Panc1 (cell line): ENCODE results near the gene CLNK.

Experiments used
- CTCF ChIP-seq: fragments of 450-650 bp; IDR thresholded peaks from 2 replicates; pipeline ENCODE4 v1.5.1; 2017; ENCODE audit warnings: mild to moderate bottlenecking
- POLR2AphosphoS5 ChIP-seq: IDR thresholded peaks from 2 replicates; pipeline ENCODE4 v1.6.1; 2012; ENCODE audit warnings: mild to moderate bottlenecking, low read depth, low read length, moderate library complexity
- REST ChIP-seq, 2 experiments: IDR thresholded peaks; 2 replicates each; pipeline ENCODE4 v1.6.1; 2011 to 2012; ENCODE audit warnings: low read depth in 2 of 2, control low read depth in 1 of 2, low read length in 1 of 2, mild to moderate bottlenecking in 1 of 2, moderate library complexity in 1 of 2; ENCODE audit not compliant: insufficient read depth in 1 of 2
- SIN3A ChIP-seq: IDR thresholded peaks from 2 replicates; pipeline ENCODE4 v1.6.1; 2012; ENCODE audit warnings: low read depth, mild to moderate bottlenecking, low read length, moderate library complexity, borderline replicate concordance; ENCODE audit not compliant: insufficient read depth

GRCh38 chr4:10565166-10565780 is 119.3 kb downstream of the CLNK start:
- TF ChIP-seq CTCF (no peak), POLR2AphosphoS5 (no peak), REST (IDR thresholded peaks at IDR 0.05; ENCODE audit: insufficient read depth in 1 of 2, low read depth in 2 of 2, low read length in 1 of 2) (no peak), SIN3A (no peak)
